ENCODE results near the gene AFG1L.
"Not testable (repeated sequence)": the region's sequence is repeated elsewhere in the genome, so short reads cannot be mapped to it uniquely, and the experiment has no call there.

AFG1L gene

GRCh38 chr6:108524528-108525248 is 229.8 kb downstream of the AFG1L start:
- H3K4me3 ChIP-seq (ENCODE audit: low read depth in 1 of 2, low read length in 1 of 2), result no peak overlapping the region
- no peaks in the 10 kb centered on the region for H3K9me3 ChIP-seq
- no peaks in the 10 kb centered on the region for H3K27me3 ChIP-seq
- no peak overlapping the region for H3K27ac ChIP-seq
- no peaks in the 10 kb centered on the region for H3K36me3 ChIP-seq
- H3K4me1 ChIP-seq (ENCODE audit: control insufficient read depth in 1 of 2, insufficient read depth in 1 of 2, low read depth in 1 of 2, low read length in 1 of 2), result no peaks in the 10 kb centered on the region
- TF ChIP-seq CTCF (IDR thresholded peaks at IDR 0.05), result no peak

GRCh38 chr6:108526739-108527174 is 231.9 kb downstream of the AFG1L start:
- H3K27ac ChIP-seq, result no peak overlapping the region
- TF ChIP-seq CTCF (IDR thresholded peaks at IDR 0.05), result peak; percentile 44
- H3K9me3 ChIP-seq, result no peaks in the 10 kb centered on the region
- no peaks in the 10 kb centered on the region for H3K27me3 ChIP-seq
- H3K36me3 ChIP-seq, result no peaks in the 10 kb centered on the region
- no peaks in the 10 kb centered on the region for H3K4me1 ChIP-seq (ENCODE audit: control insufficient read depth in 1 of 2, insufficient read depth in 1 of 2, low read depth in 1 of 2, low read length in 1 of 2)
- H3K4me3 ChIP-seq (ENCODE audit: low read depth in 1 of 2, low read length in 1 of 2), result no peak overlapping the region

- Histone ChIP-seq H3K36me3 (no peaks in the 10 kb centered on the region), H3K27ac (no peak overlapping the region), H3K4me3 (ENCODE audit: low read depth in 1 of 2, low read length in 1 of 2) (no peak overlapping the region), H3K9me3 (no peaks in the 10 kb centered on the region), H3K4me1 (ENCODE audit: control insufficient read depth in 1 of 2, insufficient read depth in 1 of 2, low read depth in 1 of 2, low read length in 1 of 2) (no peaks in the 10 kb centered on the region), H3K27me3 (no peaks in the 10 kb centered on the region)
- TF ChIP-seq CTCF (IDR thresholded peaks at IDR 0.05), result no peak
Measured at GRCh38 chr6:108528878-108529277, 234.0 kb downstream of the AFG1L start.

GRCh38 chr6:108531332-108531731 is 236.5 kb downstream of the AFG1L start:
- Histone ChIP-seq H3K27ac (no peak overlapping the region), H3K4me3 (ENCODE audit: low read depth in 1 of 2, low read length in 1 of 2) (no peak overlapping the region), H3K4me1 (ENCODE audit: control insufficient read depth in 1 of 2, insufficient read depth in 1 of 2, low read depth in 1 of 2, low read length in 1 of 2) (no peaks in the 10 kb centered on the region), H3K9me3 (no peaks in the 10 kb centered on the region), H3K27me3 (no peaks in the 10 kb centered on the region), H3K36me3 (no peaks in the 10 kb centered on the region)
- no peak for TF ChIP-seq CTCF (IDR thresholded peaks at IDR 0.05)

- H3K27me3 ChIP-seq, result no peaks in the 10 kb centered on the region
- no peak for TF ChIP-seq CTCF (IDR thresholded peaks at IDR 0.05)
Measured at GRCh38 chr6:108535114-108535742, 240.4 kb downstream of the AFG1L start.

GRCh38 chr6:108535920-108536535 is 241.2 kb downstream of the AFG1L start:
- H3K27me3 ChIP-seq; H3K36me3 ChIP-seq; H3K4me3 ChIP-seq (ENCODE audit: low read depth in 1 of 2, low read length in 1 of 2); H3K9me3 ChIP-seq; H3K4me1 ChIP-seq (ENCODE audit: control insufficient read depth in 1 of 2, insufficient read depth in 1 of 2, low read depth in 1 of 2, low read length in 1 of 2); H3K27ac ChIP-seq: not testable (repeated sequence)

More at GRCh38 chr6:108535114-108535742, 240.4 kb downstream of the AFG1L start:
- Histone ChIP-seq H3K27ac (no peak overlapping the region), H3K36me3 (no peaks in the 10 kb centered on the region), H3K9me3 (no peaks in the 10 kb centered on the region), H3K4me3 (ENCODE audit: low read depth in 1 of 2, low read length in 1 of 2) (no peak overlapping the region), H3K4me1 (ENCODE audit: control insufficient read depth in 1 of 2, insufficient read depth in 1 of 2, low read depth in 1 of 2, low read length in 1 of 2) (no peaks in the 10 kb centered on the region)
